Neural cell (in vitro differentiated cells): ENCODE measurements around the gene XYLT2. TPM values are rescaled to one million over a fixed set of nuclear protein-coding genes. Genes with fewer than 3 reads are reported as not detected.

Source experiments
- H2AFZ ChIP-seq: fragments of 200-600, 300-800 bp; sonication (generic), shearing (Covaris generic); 2 replicates; pipeline ENCODE4 v1.6.0; 2014; ENCODE audit warnings: low read depth, mild to moderate bottlenecking, antibody characterized with exemption, low read length, moderate library complexity
- H3F3A ChIP-seq: fragments of 200-600 bp; shearing (Covaris generic); 2 replicates; pipeline ENCODE4 v1.6.1; 2016; ENCODE audit warnings: mild to moderate bottlenecking, moderate library complexity, mixed read lengths, antibody characterized with exemption, low read length; ENCODE audit not compliant: insufficient read depth, poor library complexity, severe bottlenecking
- H3K27ac ChIP-seq: fragments of 200-600, 300-800 bp; sonication (generic), shearing (Covaris generic); 2 replicates; pipeline ENCODE4 v1.5.1; 2014; ENCODE audit warnings: mild to moderate bottlenecking, low read length, moderate library complexity
- H3K27me3 ChIP-seq: fragments of 300-800, 200-600 bp; sonication (generic), shearing (Covaris generic); 2 replicates; pipeline ENCODE4 v1.6.0; 2014; ENCODE audit warnings: mild to moderate bottlenecking, low read depth, low read length, moderate library complexity; ENCODE audit not compliant: insufficient read depth
- H3K36me3 ChIP-seq: fragments of 300-800, 200-600 bp; sonication (generic), shearing (Covaris generic); 2 replicates; pipeline ENCODE4 v1.5.1; 2014; ENCODE audit warnings: mild to moderate bottlenecking, antibody characterized with exemption, low read length, moderate library complexity; ENCODE audit not compliant: insufficient read depth
- H3K4me2 ChIP-seq: fragments of 300-800, 200-600 bp; sonication (generic), shearing (Covaris generic); 2 replicates; pipeline ENCODE4 v1.6.0; 2014; ENCODE audit warnings: mild to moderate bottlenecking, low read length
- H3K4me3 ChIP-seq: fragments of 300-800, 200-600 bp; sonication (generic), shearing (Covaris generic); 2 replicates; pipeline ENCODE4 v1.5.1; 2014; ENCODE audit warnings: mild to moderate bottlenecking, low read length, moderate library complexity
- H3K79me2 ChIP-seq: fragments of 200-600 bp; shearing (Covaris generic); replicated peaks from 2 replicates; pipeline ENCODE4 v1.6.0; 2014; ENCODE audit warnings: mild to moderate bottlenecking, low read length, moderate library complexity; ENCODE audit not compliant: insufficient read depth
- H3K9ac ChIP-seq: fragments of 300-800, 200-600 bp; sonication (generic), shearing (Covaris generic); 2 replicates; pipeline ENCODE4 v1.6.1; 2016; ENCODE audit warnings: mild to moderate bottlenecking, low read length, mixed read lengths
- H3K9me2 ChIP-seq: fragments of 200-600 bp; shearing (Covaris generic); 2 replicates; pipeline ENCODE4 v1.6.1; 2016; ENCODE audit warnings: mild to moderate bottlenecking, low read length, mixed read lengths; ENCODE audit not compliant: insufficient read depth
- H3K9me3 ChIP-seq: fragments of 200-600, 300-800 bp; sonication (generic), shearing (Covaris generic); 2 replicates; pipeline ENCODE4 v1.6.1; 2016; ENCODE audit warnings: mild to moderate bottlenecking, mixed run types, low read length, moderate library complexity, mixed read lengths
- H4K20me1 ChIP-seq: fragments of 200-600 bp; shearing (Covaris generic); 2 replicates; pipeline ENCODE4 v1.6.1; 2016; ENCODE audit warnings: mild to moderate bottlenecking, mixed run types; ENCODE audit not compliant: insufficient read depth
- EP300 ChIP-seq: fragments of 450-650 bp; conservative IDR thresholded peaks from 2 replicates; pipeline ENCODE4 v1.6.1; 2014; ENCODE audit warnings: antibody characterized with exemption, mild to moderate bottlenecking, moderate library complexity; ENCODE audit not compliant: poor library complexity, severe bottlenecking
- EZH2 ChIP-seq: fragments of 200-600, 300-800 bp; shearing (Covaris generic), sonication (generic); IDR thresholded peaks from 2 replicates; pipeline ENCODE4 v1.6.1; 2014; ENCODE audit warnings: antibody characterized with exemption, low read length, borderline replicate concordance, mild to moderate bottlenecking; ENCODE audit not compliant: insufficient read depth, poor library complexity, severe bottlenecking
- MXI1 ChIP-seq: fragments of 450-650 bp; conservative IDR thresholded peaks from 2 replicates; pipeline ENCODE4 v1.6.1; 2014; ENCODE audit warnings: antibody characterized with exemption, mild to moderate bottlenecking; ENCODE audit not compliant: poor library complexity, severe bottlenecking
- POLR2AphosphoS5 ChIP-seq: IDR thresholded peaks from 2 replicates; pipeline ENCODE4 v1.6.1; 2012
- RAD21 ChIP-seq: fragments of 450-650 bp; conservative IDR thresholded peaks from 2 replicates; pipeline ENCODE4 v1.6.1; 2014; ENCODE audit warnings: antibody characterized with exemption, mild to moderate bottlenecking, moderate library complexity
- SMC3 ChIP-seq: fragments of 450-650 bp; conservative IDR thresholded peaks from 2 replicates; pipeline ENCODE4 v1.6.1; 2014; ENCODE audit warnings: antibody characterized with exemption, mild to moderate bottlenecking, moderate library complexity; ENCODE audit not compliant: poor library complexity
- TAF1 ChIP-seq: IDR thresholded peaks from 2 replicates; pipeline ENCODE4 v1.6.1; 2012; ENCODE audit warnings: low read depth
- polyA plus RNA-seq: library from polyadenylated mRNA; depleted of rRNA; stranded (reverse); fragments of >200 nt; gene quantifications from 2 replicates; pipeline ENCODE4 v1.2.3, GENCODE V29; 2014
- TF ChIP-seq, protein P1 (sequence below): IDR thresholded peaks from 2 replicates; pipeline ENCODE4 v1.6.1; 2012; ENCODE audit warnings: borderline replicate concordance
- TF ChIP-seq, protein P2 (sequence below): fragments of 450-650 bp; IDR thresholded peaks from 2 replicates; pipeline ENCODE4 v1.5.1; 2014; ENCODE audit warnings: antibody characterized with exemption, mild to moderate bottlenecking, moderate library complexity; ENCODE audit not compliant: poor library complexity, severe bottlenecking

XYLT2 gene
- polyA plus RNA-seq, 1 donor from 2014 or later, result 6.9 TPM

DNA sequence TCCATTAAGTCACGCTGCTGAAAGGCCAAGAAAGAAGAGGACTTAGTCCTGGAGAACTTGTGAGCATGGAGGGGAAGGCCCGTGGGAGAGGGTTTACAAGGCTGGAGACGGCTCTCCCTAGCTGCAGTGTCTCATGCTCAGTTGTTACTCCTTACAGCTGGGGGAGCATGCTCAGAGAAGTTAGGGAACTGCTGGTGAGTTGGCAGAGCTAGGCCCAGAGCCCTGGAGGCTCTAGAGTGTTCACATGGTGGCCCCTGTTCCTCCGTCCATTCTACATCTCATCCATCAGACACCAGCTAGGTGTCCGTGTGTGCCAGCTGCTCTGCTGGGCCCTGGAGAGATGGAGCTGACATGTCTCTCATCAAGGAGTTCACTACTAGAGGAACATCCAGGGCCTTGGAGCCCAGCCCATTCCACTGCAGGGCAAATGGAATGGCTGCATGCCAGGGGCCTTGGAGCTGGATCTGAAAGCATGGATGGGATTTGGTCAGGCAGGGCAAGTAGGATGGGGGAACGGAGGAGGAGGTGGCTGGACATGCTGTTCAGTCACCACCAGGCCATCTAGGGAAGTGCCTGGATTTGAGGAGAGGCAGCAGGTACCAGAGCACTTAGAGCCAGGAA lies 6.3 kb downstream of the XYLT2 start:
- Histone ChIP-seq H3K4me2 (no peak overlapping the region), H3K4me3 (no peak overlapping the region), H3K27me3 (no peaks in the 10 kb centered on the region), H3K79me2 (no peaks in the 10 kb centered on the region), H3K9me2 (no peaks in the 10 kb centered on the region), H4K20me1 (no peaks in the 10 kb centered on the region), H3K9ac (no peak overlapping the region), H2AFZ (no peak overlapping the region), H3F3A (no peaks in the 10 kb centered on the region), H3K27ac (no peak overlapping the region), H3K9me3 (no peaks in the 10 kb centered on the region), H3K36me3 (no peaks in the 10 kb centered on the region)
- TF ChIP-seq TAF1 (no peak), POLR2AphosphoS5 (no peak), EP300 (no peak), RAD21 (no peak), MXI1 (no peak), SMC3 (no peak), EZH2 (no peak)
- TF ChIP-seq, protein P1, sequence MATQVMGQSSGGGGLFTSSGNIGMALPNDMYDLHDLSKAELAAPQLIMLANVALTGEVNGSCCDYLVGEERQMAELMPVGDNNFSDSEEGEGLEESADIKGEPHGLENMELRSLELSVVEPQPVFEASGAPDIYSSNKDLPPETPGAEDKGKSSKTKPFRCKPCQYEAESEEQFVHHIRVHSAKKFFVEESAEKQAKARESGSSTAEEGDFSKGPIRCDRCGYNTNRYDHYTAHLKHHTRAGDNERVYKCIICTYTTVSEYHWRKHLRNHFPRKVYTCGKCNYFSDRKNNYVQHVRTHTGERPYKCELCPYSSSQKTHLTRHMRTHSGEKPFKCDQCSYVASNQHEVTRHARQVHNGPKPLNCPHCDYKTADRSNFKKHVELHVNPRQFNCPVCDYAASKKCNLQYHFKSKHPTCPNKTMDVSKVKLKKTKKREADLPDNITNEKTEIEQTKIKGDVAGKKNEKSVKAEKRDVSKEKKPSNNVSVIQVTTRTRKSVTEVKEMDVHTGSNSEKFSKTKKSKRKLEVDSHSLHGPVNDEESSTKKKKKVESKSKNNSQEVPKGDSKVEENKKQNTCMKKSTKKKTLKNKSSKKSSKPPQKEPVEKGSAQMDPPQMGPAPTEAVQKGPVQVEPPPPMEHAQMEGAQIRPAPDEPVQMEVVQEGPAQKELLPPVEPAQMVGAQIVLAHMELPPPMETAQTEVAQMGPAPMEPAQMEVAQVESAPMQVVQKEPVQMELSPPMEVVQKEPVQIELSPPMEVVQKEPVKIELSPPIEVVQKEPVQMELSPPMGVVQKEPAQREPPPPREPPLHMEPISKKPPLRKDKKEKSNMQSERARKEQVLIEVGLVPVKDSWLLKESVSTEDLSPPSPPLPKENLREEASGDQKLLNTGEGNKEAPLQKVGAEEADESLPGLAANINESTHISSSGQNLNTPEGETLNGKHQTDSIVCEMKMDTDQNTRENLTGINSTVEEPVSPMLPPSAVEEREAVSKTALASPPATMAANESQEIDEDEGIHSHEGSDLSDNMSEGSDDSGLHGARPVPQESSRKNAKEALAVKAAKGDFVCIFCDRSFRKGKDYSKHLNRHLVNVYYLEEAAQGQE, result no peak
- TF ChIP-seq, protein P2, sequence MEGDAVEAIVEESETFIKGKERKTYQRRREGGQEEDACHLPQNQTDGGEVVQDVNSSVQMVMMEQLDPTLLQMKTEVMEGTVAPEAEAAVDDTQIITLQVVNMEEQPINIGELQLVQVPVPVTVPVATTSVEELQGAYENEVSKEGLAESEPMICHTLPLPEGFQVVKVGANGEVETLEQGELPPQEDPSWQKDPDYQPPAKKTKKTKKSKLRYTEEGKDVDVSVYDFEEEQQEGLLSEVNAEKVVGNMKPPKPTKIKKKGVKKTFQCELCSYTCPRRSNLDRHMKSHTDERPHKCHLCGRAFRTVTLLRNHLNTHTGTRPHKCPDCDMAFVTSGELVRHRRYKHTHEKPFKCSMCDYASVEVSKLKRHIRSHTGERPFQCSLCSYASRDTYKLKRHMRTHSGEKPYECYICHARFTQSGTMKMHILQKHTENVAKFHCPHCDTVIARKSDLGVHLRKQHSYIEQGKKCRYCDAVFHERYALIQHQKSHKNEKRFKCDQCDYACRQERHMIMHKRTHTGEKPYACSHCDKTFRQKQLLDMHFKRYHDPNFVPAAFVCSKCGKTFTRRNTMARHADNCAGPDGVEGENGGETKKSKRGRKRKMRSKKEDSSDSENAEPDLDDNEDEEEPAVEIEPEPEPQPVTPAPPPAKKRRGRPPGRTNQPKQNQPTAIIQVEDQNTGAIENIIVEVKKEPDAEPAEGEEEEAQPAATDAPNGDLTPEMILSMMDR, result no peak

DNA sequence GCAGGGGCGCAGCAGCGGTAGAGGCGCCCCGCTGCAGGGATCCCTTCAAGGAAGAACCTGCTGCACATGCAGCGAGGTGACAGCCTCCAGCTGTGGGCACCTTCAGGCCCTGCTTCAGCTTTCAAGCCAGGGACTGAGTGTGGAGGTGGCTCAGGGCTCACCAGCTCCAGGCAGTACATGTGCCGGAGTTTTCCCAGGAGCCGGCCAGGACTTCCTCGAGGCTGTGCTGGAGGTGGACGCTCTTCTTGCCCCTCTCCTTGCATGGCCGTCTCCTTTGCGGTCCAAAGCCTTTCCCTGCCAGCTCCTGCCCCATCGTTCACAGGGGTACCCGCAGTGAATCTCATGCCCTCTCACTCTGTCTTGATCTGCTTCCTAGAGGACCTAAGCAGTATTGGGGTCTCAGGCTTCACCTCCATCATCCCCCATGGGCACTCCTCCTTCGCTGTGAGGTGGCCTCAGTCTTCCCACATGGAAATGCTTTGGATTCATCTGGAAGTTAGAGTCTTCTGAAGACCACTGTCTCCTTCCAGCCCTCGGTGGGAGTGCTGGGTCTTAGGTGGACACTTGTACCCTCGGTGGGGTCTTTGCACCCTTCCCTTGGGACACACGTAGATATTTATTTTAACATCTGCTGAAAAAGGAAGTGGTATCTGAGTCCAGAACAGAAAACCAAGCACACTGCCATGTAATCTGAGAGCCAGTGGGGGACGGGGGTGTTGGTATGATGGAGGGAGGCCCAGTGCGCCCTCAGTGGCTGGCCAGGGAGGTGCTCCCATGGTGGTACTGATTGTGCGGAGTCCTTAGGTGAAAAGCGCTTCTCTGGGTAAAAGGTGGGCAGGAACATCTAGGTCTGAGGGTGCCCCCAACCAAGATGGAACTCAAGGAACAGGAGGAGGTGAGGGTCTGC lies 7.0 kb downstream of the XYLT2 start:
- Histone ChIP-seq H3K9me3 (no peaks in the 10 kb centered on the region), H3K79me2 (no peaks in the 10 kb centered on the region), H3K27ac (no peak overlapping the region), H3K9ac (no peak overlapping the region), H2AFZ (no peak overlapping the region), H3K27me3 (no peaks in the 10 kb centered on the region), H3K4me3 (no peak overlapping the region), H3K4me2 (no peak overlapping the region), H4K20me1 (no peaks in the 10 kb centered on the region), H3K9me2 (no peaks in the 10 kb centered on the region), H3F3A (no peaks in the 10 kb centered on the region), H3K36me3 (no peaks in the 10 kb centered on the region)
- TF ChIP-seq TAF1, result no peak
- TF ChIP-seq EZH2, result no peak
- no peak for TF ChIP-seq POLR2AphosphoS5
- no peak for TF ChIP-seq EP300
- no peak for TF ChIP-seq MXI1
- TF ChIP-seq SMC3, result no peak
- TF ChIP-seq, protein P1, result no peak
- TF ChIP-seq RAD21, result no peak
- TF ChIP-seq, protein P2, result no peak
